ENCODE data around the gene LSM2. TPM values are rescaled to one million over a fixed set of nuclear protein-coding genes. Genes with fewer than 3 reads are reported as not detected.

LSM2 gene
- polyA plus RNA-seq, 2 of the 4 experiments (the other 2 are of a cell fraction): 54.7 to 59.6 TPM

- TF ChIP-seq HOXA7 (CRISPR knock-in tag; IDR thresholded peaks at IDR 0.05) (no peak), TFCP2L1 (CRISPR knock-in tag; IDR thresholded peaks at IDR 0.05) (no peak), HOXB5 (CRISPR knock-in tag; IDR thresholded peaks at IDR 0.05) (no peak), KDM1A (IDR thresholded peaks at IDR 0.05; ENCODE audit: low read depth) (no peak), EP300 (IDR thresholded peaks at IDR 0.05) (no peak), HEYL (CRISPR knock-in tag; IDR thresholded peaks at IDR 0.05) (no peak), SMC3 (IDR thresholded peaks at IDR 0.05) (peak; percentile 44; the same call in 1 of the 3 replicates), RAD21 (conservative IDR thresholded peaks at IDR 0.05 in 1 of 2, IDR thresholded peaks at IDR 0.05 in 1 of 2) (peak; percentile 56 to 68), RCOR1 (IDR thresholded peaks at IDR 0.05; ENCODE audit: low read depth, low read length) (no peak), CHD4 (IDR thresholded peaks at IDR 0.05; ENCODE audit: borderline replicate concordance) (no peak), BHLHE40 (IDR thresholded peaks at IDR 0.05; ENCODE audit: low read depth, low read length) (no peak), CBX8 (IDR thresholded peaks at IDR 0.05) (no peak)
- TF ChIP-seq, protein P1, sequence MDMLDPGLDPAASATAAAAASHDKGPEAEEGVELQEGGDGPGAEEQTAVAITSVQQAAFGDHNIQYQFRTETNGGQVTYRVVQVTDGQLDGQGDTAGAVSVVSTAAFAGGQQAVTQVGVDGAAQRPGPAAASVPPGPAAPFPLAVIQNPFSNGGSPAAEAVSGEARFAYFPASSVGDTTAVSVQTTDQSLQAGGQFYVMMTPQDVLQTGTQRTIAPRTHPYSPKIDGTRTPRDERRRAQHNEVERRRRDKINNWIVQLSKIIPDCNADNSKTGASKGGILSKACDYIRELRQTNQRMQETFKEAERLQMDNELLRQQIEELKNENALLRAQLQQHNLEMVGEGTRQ (IDR thresholded peaks at IDR 0.05): no peak
These were observed 23.0 kb upstream of the LSM2 start (continued) for GRCh38 chr6:31829633-31830283.

DNA sequence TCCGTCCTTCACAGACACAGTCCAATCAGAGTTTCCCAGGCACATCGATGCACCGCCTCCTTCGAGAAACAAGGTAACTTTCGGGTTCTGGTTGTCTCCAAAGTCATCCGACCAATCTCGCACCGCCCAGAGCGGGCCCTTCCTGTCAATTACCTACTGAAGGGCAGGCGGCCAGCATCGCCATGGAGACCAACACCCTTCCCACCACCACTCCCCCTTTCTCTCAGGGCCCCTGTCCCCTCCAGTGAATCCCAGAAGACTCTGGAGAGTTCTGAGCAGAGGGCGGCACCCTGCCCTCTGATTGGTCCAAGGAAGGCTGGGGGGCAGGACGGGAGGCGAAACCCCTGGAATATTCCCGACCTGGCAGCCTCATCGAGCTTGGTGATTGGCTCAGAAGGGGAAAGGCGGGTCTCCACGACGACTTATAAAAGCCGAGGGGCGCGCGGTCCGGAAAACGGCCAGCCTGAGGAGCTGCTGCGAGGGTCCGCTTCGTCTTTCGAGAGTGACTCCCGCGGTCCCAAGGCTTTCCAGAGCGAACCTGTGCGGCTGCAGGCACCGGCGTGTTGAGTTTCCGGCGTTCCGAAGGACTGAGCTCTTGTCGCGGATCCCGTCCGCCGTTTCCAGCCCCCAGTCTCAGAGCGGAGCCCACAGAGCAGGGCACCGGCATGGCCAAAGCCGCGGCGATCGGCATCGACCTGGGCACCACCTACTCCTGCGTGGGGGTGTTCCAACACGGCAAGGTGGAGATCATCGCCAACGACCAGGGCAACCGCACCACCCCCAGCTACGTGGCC, 20.7 kb upstream of the LSM2 start, which contains the start of gene HSPA1B:
Gene HSPA1B, plus strand, starts transcription at position 453 of the 794 bp plus-strand sequence. Its CDS starts 213 bp downstream, at position 666.
- H3K4me1 ChIP-seq: peaks cover 38% of the 10 kb centered on the region
- no peak for FAIRE-seq
- CTCF ChIA-PET: interaction anchor here (0.9 to 1.8 kb wide), 6 partner anchors 10 to 147 kb away, joined by 3 to 8 read pairs (median 4); partner anchors contain the start of genes HSPA1A, HSPA1L and VARS1
- TF ChIP-seq, protein P2, sequence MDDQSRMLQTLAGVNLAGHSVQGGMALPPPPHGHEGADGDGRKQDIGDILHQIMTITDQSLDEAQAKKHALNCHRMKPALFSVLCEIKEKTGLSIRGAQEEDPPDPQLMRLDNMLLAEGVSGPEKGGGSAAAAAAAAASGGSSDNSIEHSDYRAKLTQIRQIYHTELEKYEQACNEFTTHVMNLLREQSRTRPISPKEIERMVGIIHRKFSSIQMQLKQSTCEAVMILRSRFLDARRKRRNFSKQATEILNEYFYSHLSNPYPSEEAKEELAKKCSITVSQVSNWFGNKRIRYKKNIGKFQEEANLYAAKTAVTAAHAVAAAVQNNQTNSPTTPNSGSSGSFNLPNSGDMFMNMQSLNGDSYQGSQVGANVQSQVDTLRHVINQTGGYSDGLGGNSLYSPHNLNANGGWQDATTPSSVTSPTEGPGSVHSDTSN (IDR thresholded peaks at IDR 0.05): peak; percentile 74
- TF ChIP-seq CTCF (IDR thresholded peaks at IDR 0.05): no peak
- TF ChIP-seq RCOR1 (IDR thresholded peaks at IDR 0.05; ENCODE audit: low read depth, low read length): no peak
- 0 out of 2 replicates have a peak, but pooled peaks have one; percentile 19 for TF ChIP-seq RFX5 (IDR thresholded peaks at IDR 0.05)
- TF ChIP-seq HDAC2 (IDR thresholded peaks at IDR 0.05): no peak
- TF ChIP-seq POLR2AphosphoS2 (conservative IDR thresholded peaks at IDR 0.05; ENCODE audit: low read length): no peak
- TF ChIP-seq MYC (IDR thresholded peaks at IDR 0.05; ENCODE audit: borderline replicate concordance, low read length): no peak
- TF ChIP-seq, protein P1 (IDR thresholded peaks at IDR 0.05): no peak
- peak; percentile 39 to 81; a peak in 4 of 5 replicates for TF ChIP-seq JUN (IDR thresholded peaks at IDR 0.05)
- no peak for TF ChIP-seq RAD21 (conservative IDR thresholded peaks at IDR 0.05 in 1 of 2, IDR thresholded peaks at IDR 0.05 in 1 of 2)
- no peak for TF ChIP-seq SREBF2 (IDR thresholded peaks at IDR 0.05)
- no peak for TF ChIP-seq HOXB13 (CRISPR knock-in tag; IDR thresholded peaks at IDR 0.05; ENCODE audit: low read depth)
- peak; percentile 52; the same call in 1 of the 2 replicates for TF ChIP-seq PHF8 (IDR thresholded peaks at IDR 0.05; ENCODE audit: borderline replicate concordance, low read depth)
- TF ChIP-seq FOSL2 (IDR thresholded peaks at IDR 0.05): no peak
- no peak for TF ChIP-seq FOSL2 (CRISPR knock-in tag; IDR thresholded peaks at IDR 0.05)
- no peak for TF ChIP-seq MAFK (IDR thresholded peaks at IDR 0.05; ENCODE audit: partially characterized antibody)
- TF ChIP-seq, protein P3, sequence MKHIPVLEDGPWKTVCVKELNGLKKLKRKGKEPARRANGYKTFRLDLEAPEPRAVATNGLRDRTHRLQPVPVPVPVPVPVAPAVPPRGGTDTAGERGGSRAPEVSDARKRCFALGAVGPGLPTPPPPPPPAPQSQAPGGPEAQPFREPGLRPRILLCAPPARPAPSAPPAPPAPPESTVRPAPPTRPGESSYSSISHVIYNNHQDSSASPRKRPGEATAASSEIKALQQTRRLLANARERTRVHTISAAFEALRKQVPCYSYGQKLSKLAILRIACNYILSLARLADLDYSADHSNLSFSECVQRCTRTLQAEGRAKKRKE (CRISPR knock-in tag; IDR thresholded peaks at IDR 0.05; ENCODE audit: low read depth): no peak
- no peak for TF ChIP-seq ELK1 (IDR thresholded peaks at IDR 0.05; ENCODE audit: low read depth, low read length)
- no peak for TF ChIP-seq MAX (IDR thresholded peaks at IDR 0.05)
- TF ChIP-seq NFE2L2 (conservative IDR thresholded peaks at IDR 0.05; ENCODE audit: low read length): no peak
- no peak for TF ChIP-seq NR3C1 (IDR thresholded peaks at IDR 0.05)
- no peak for TF ChIP-seq ZSCAN20 (CRISPR knock-in tag; IDR thresholded peaks at IDR 0.05)

More for the DNA sequence above, 20.7 kb upstream of the LSM2 start, which contains the start of gene HSPA1B:
- Histone ChIP-seq H3K4me3 (peak within 1 kb of the TSS; percentile 48), H3K9me3 (no peaks in the 10 kb centered on the region), H3K27ac (peak within 1 kb of the TSS; percentile 88 to 94), H3K4me2 (peak within 1 kb of the TSS; percentile 89)
- peak; percentile 85 to 93 for ATAC-seq
- POLR2A ChIA-PET: interaction anchor here (0.6 to 2.9 kb wide), 31 partner anchors 9 to 286 kb away, joined by 3 to 82 read pairs (median 5); partner anchors contain the start of genes ABHD16A, BAG6, C6orf47 and CSNK2B
- DNase-seq (ENCODE audit: low read depth in 1 of 2, low spot score in 1 of 2): peak; percentile 96 to 99
- under 1% methylated on average over 32 of the region's 56 CpGs for WGBS (ENCODE audit: missing lambda C conversion rate)

Measured in A549 (cell line).